Cardiac fibroblast (primary cell): Measurements from ENCODE around the gene PADI3.

Experiments used
- DNase-seq, 2 donors: peaks; one replicate each; pipeline versions ENCODE4 v3.0.0 to v3.0.0-alpha.2; 2010; ENCODE audit warnings: low read depth in 2 of 2
- H3K4me3 ChIP-seq, 2 donors: replicated peaks in 1 of 2; 1 replicate in 1 of 2; 2 replicates in 1 of 2; pipeline ENCODE4 v1.5.1; 2011; ENCODE audit warnings: low read depth in 2 of 2, low read length in 2 of 2, mild to moderate bottlenecking in 2 of 2, moderate library complexity in 1 of 2
- CTCF ChIP-seq: IDR thresholded peaks from one replicate; pipeline ENCODE4 v1.5.1; 2011; ENCODE audit warnings: low read depth, mild to moderate bottlenecking, low read length, inconsistent platforms

Gene PADI3

GRCh38 chr1:17205652-17206051 lies 43.2 kb upstream of the PADI3 start:
- H3K4me3 ChIP-seq = no peak overlapping the region
- TF ChIP-seq CTCF = no peak
- DNase-seq = no peak

- no peak for TF ChIP-seq CTCF
- no peak for DNase-seq
- no peak overlapping the region for H3K4me3 ChIP-seq
These were observed 42.7 kb upstream of the PADI3 start for GRCh38 chr1:17206196-17206595.

DNA sequence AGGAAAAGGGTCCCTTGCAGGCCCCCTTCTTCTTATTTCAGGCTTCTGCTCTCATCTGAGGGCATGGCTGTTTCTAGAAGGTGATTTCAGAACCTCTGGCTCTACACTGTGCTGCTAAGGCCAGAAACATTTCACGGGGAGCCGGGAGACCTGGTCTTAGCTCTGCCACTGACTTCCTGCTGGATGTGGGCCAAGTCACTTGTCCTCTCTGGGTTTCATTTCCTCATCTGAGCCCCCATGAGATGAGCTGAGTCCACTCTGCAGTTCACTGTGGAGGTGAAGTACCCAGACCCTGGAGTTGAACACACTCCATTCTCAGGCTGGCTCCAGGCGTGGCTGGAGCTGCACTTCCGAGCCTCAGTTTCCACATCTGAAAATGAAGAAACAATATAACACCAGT lies 41.9 kb upstream of the PADI3 start:
- H3K4me3 ChIP-seq = no peak overlapping the region
- TF ChIP-seq CTCF = no peak
- no peak for DNase-seq

- no peak for DNase-seq
- H3K4me3 ChIP-seq = no peak overlapping the region
- no peak for TF ChIP-seq CTCF
These were observed 41.4 kb upstream of the PADI3 start for GRCh38 chr1:17207540-17207939.

- peak; percentile 65 to 90 for DNase-seq
- H3K4me3 ChIP-seq = no peak overlapping the region
- TF ChIP-seq CTCF = no peak
These were observed 40.9 kb upstream of the PADI3 start for GRCh38 chr1:17207966-17208418.

DNA sequence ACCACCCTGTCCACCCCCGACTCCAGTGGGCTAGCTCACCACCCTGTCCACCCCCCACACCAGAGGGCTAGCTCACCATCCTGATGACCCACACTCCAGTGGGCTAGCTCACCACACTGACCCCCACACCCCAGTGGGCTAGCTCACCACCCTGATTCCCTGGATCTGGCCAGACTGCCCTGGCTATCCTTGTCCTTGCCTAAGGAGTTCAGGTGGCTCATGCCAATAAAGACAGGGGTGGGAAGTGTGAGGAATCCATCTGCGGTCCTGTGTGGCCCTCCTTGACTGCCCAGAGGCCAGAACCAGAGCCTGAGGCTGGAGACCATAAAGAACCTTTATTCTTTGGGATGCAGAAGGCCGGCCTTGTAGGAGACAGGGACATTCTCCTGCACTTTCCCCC lies 40.4 kb upstream of the PADI3 start:
- no peak for DNase-seq
- H3K4me3 ChIP-seq = no peak overlapping the region

More for the DNA sequence above, 40.4 kb upstream of the PADI3 start:
- TF ChIP-seq CTCF = no peak
